ENCODE results near the gene RASSF9.

- TF ChIP-seq CTCF (IDR thresholded peaks at IDR 0.05), result no peak
- no peak for TF ChIP-seq POLR2A (IDR thresholded peaks at IDR 0.05)
Measured at GRCh38 chr12:85784096-85784720, 52.0 kb downstream of the RASSF9 start.
